Tongue (tissue), 2 donors: Measurements from ENCODE around the gene GATAD2B. TPM values are rescaled to one million over a fixed set of nuclear protein-coding genes. Genes with fewer than 3 reads are reported as not detected.
"Not testable (repeated sequence)": the region's sequence is repeated elsewhere in the genome, so short reads cannot be mapped to it uniquely, and the experiment has no call there.

Experiments
- DNase-seq: peaks from one replicate; pipeline ENCODE4 v3.0.0-alpha.2; 2015
- total RNA-seq: library from RNA; depleted of rRNA; stranded (reverse); fragments of >200 nt; gene quantifications from one replicate; pipeline ENCODE4 v1.2.3, GENCODE V29; 2014

Gene GATAD2B
- total RNA-seq, 1 donor from 2014 or later: 11.2 TPM

- DNase-seq: no peak
Measured at GRCh38 chr1:153929981-153930948, 7.5 kb upstream of the GATAD2B start.

GRCh38 chr1:153929426-153929825 is 6.7 kb upstream of the GATAD2B start:
- DNase-seq: no peak

DNA sequence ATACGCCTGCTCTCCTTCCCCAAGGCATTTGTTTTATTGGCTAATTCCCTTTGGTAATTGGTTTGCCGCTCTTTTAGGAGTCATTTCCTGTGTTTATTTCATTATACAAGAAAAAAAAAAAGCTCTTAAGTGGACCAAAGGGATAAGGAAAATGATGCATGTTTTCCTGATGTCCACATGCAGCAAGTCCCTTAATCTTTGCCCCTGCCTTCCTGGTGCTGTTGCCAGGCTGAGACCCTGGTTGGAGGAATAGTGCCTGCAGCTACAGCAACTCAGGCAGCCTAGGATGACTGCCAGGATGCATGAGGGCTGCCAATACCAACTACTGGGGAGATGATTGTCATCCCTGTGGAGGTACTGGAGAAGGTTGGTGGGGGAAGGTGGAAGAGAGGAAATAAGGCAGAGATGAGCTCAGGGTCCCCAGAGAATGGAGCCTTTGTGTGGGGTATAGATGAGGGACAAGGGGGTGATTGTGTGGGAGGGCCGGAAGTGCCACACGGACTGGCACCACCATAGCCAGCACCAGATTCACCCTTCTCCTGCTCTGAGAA is 6.1 kb upstream of the GATAD2B start:
- DNase-seq: no peak

- DNase-seq: no peak
Measured at GRCh38 chr1:153928245-153928644, 5.5 kb upstream of the GATAD2B start.

DNA sequence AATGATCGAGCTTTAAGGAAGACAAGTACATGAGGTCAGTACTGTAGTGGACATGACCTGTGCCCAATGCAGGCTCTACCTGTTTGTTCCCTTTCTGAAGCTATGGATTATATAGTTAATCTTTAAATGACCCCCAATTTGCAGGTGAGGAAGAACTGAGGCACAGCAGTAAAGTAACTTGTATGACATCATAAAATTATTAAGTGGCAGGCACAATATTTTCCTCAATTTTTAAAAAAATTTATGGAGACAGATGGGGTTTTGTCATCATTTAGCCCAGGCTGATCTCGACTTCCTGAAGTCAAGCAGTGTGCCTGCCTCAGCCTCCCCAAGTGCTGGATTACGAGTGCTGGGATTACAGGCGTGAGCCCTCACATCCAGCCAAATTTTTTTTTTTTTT is 3.6 kb upstream of the GATAD2B start:
- no peak for DNase-seq

DNA sequence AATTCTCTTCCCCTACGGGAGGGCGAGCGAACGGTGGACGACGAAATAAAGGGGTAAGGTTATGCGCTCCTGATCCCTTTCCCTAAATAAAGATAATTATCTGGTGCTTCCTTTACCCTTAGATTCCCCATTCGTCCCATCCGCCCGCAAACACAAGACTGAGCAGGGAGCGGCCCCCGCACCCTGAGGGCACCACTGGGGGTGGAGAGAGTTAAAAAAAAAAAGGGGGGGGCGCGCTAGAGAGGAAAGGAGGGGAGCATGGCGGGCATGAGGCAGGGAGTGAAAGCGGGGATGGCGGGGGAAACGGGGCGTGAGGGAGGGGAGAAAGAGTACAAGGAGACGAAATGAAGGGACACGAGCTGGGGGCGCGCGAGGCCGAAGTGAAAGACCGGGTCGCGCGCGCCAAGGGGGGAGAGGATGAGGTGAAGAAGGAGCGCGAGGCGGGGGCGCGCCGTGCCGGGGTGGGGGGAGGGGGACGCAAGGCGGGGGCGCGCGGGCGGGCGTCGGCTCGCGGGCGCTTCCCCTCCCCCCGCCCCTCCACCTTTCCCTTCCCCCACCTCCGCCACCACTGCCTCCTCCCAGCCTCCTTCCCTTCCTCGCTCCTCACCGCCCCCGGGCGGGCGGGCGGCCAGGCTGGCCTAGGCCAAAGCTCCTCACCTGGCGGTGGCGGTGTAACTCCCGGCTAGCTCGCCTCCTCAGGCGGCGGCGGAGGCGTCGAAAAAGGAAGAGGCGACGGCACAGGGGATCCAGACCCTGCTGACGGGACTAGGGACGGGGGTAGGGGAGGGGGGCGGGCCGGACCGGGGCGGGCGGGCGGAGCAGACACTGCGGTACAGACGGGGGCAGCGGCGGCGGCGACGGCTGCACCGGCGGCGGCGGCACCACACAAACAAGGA is 448 bp downstream of the GATAD2B start:
- DNase-seq: no peak

DNA sequence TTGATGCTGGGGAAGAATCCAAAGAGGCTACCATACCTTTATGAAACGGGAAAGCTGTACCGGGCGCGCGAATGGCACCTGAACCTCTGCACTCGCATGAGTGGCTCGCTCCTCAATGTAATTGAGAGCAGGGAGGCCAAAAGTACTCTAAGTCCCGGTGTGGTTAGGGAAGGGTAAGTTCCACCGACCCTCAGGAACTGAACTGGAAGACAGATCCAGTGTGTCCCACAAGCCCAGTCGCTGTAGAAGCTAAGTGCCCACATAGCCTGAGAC is 1.0 kb downstream of the GATAD2B start:
- no peak for DNase-seq

GRCh38 chr1:153921080-153921802 is 1.5 kb downstream of the GATAD2B start:
- no peak for DNase-seq

DNA sequence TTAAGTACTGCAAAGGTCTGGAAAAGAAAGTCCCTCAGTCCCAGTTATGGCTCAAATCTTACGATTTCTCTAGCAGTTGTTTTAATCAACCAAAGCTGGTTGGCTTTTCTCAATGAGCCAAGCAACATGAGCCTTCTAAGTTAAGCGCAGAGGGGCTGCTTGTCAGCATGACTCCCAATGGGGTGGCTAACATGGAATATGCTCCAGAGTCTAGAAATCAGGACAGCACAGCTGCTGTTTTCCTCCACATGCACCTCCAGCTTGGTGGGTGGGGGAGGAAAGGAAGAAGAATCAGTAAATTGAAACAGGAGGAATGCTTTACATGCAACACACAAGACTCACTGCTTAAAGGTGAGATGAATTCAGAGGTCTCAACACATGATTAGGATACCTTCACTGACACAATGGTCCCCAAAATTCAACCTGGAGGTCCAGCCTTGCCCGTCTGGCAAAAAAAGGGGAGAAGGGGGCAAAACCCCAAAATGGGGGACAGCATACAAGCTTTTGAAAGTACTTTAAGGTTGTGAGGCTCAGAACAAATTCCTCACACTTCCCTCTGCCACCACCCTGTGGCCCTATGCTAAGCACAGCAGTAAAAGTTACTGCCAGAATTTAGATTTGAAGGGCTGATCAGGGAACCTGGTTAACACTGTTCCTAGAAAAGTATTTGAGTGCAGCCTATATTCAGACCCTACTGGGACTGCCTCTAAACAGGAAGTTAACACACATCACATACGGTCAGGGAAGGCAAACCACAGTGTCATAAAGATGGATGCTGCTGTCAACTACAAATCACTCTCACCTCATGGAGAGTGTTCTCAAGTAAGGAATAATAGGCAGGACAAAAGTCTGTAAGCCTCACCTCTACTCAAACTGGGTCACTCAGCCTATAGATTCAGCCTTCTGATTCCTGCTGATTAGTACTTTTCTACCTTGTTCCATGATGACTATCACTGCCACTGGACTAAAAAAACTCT is 2.6 kb downstream of the GATAD2B start:
- DNase-seq: peak; percentile 35

- no peak for DNase-seq
Measured at GRCh38 chr1:153916297-153916696, 6.5 kb downstream of the GATAD2B start.

- no peak for DNase-seq
Measured at GRCh38 chr1:153912349-153912748, 10.4 kb downstream of the GATAD2B start.

DNA sequence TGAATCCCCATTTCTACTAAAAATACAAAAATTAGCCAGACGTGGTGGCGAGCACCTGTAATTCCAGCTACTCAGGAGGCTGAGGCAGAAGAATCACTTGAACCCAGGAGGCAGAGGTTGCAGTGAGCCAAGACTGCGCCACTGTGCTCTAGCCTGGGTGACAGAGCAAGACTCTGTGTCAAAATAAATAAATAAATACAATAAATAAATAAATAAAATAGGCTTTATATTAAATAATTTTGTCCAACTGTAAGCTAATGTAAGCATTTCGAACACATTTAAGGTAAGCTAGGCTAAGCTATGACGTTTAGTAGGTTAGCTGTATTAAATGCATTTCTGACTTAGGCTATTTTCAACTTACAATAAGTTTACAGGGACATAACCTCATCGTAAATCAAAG is 12.2 kb downstream of the GATAD2B start:
- DNase-seq: not testable (repeated sequence)

DNA sequence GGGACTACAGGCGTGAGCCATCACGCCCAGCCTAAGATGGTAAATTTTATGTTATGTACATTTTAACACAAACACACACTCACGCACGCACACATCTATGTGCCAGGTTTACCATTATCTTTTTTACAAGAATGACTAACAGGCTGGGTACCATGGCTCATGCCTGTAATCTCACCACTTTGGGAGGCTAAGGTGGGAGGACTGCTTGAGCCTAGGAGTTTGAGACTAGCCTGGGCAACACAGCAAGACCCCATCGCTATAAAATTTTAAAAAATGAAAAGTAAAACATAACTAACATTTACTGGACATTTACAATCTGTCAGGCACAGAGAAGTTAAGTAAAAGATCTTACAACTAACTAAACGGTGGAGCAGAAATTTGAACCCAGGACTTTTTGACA is 14.7 kb downstream of the GATAD2B start:
- no peak for DNase-seq

GRCh38 chr1:153907134-153907533 is 15.6 kb downstream of the GATAD2B start:
- DNase-seq: no peak

- no peak for DNase-seq
Measured at GRCh38 chr1:153906396-153906795, 16.4 kb downstream of the GATAD2B start.

- DNase-seq: not testable (repeated sequence)
Measured at GRCh38 chr1:153905908-153906307, 16.9 kb downstream of the GATAD2B start.

DNA sequence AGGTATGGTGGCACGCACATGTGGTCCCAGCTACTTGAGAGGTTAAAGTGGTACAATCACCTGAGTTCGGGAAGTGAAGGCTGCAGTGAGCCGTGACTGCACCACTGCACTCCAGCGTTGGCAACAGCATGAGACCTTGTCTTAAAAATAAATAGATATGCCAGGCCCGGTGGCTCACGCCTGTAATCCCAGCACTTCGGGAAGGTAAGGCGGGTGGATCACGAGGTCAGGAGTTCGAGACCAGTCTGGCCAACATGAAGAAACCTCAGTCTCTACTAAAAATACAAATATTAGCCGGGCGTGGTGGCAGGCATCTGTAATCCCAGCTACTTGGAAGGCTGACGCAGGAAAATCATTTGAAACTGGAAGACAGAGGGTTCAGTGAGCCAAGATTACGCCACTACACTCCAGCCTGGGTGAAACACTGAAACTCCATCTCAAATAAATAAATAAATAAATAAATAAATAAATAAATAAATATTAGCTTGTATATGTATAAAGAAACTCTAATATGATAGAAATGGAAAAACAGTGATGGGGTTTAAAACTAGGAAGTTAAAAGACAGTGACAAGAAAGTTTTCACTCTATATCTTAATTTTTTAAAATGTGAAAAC is 18.8 kb downstream of the GATAD2B start:
- DNase-seq: no peak

DNA sequence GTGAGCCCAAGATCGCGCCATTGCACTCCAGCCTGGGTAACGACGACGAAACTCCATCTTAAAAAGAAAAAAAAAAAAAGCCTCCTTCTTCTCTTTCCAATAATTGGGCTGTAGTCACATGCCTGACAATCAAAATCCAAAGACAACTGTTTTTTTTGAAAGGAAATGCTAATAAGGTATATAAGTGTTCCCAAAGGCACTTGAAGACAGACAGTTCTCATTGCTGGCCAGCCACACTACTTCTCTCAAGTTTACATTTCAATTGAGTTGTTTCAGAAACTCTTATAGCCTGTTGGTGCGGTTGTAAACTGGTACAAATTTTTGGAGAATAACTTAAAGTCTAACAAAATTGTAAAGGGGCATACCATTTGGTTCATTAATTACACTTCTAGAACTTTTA is 23.3 kb downstream of the GATAD2B start:
- no peak for DNase-seq

DNA sequence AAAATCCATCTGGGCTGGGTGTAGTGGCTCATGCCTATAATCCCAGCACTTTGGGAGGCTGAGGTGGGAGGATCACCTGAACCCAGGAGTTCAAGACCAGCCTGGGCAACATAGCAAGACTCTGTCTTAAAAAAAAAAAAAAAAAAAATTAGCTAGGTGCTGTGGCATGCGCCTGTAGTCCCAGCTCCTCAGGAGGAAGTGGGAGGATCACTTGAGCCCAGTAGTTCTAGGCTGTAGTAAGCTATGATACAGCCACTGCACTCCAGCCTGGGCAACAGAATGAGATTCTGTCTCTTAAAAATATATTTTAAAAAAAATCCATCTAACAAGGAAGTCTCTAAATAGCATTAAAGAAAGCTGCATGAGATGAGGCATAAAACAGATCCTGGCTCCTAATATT is 26.9 kb downstream of the GATAD2B start:
- not testable (repeated sequence) for DNase-seq

DNA sequence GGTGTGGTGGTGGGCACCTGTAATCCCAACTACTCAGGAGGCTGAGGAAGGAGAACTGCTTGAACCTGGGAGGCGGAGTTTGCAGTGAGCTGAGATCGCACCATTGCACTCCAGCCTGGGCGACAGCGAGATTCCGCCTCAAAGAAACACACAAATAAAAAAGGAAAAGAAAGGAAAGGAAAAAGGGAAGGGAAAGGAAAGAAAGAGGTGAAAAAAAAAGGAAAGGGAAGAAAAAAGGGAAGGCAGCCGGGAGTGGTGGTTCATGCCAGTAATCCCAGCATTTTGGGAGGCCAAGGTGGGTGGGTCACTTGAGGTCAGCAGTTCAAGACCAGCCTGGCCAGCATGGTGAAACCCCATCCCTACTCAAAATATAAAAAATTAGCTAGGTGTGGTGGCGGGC is 31.7 kb downstream of the GATAD2B start:
- DNase-seq: not testable (repeated sequence)

- no peak for DNase-seq
Measured at GRCh38 chr1:153888533-153888932, 34.2 kb downstream of the GATAD2B start.
